HG03565 (cell line): ENCODE measurements around the gene NELL1.
A peak's percentile ranks its signal among the peaks of the same experiment; 100 is the strongest.

Source experiments
- ATAC-seq: cut with Tn5 transposase; IDR thresholded peaks from one replicate; pipeline ENCODE4 v1.9.1; 2021; ENCODE audit warnings: mild to moderate bottlenecking, moderate library complexity; ENCODE audit not compliant: unreplicated experiment

NELL1 gene

GRCh38 chr11:20668844-20669819, at the start of gene NELL1:
TSS of gene NELL1 (plus strand) at chr11:20669586.
- ATAC-seq = no peak

- no peak for ATAC-seq
Observed at GRCh38 chr11:20620988-20621387, 48.4 kb upstream of the NELL1 start.

- ATAC-seq = no peak
Observed at GRCh38 chr11:20621679-20622078, 47.7 kb upstream of the NELL1 start.

GRCh38 chr11:20623252-20623651, 46.1 kb upstream of the NELL1 start:
- ATAC-seq = no peak

GRCh38 chr11:20626279-20626678, 43.1 kb upstream of the NELL1 start:
- ATAC-seq = no peak

- ATAC-seq = no peak
Observed at GRCh38 chr11:20627026-20627425, 42.4 kb upstream of the NELL1 start.

GRCh38 chr11:20627701-20628100, 41.7 kb upstream of the NELL1 start:
- no peak for ATAC-seq

GRCh38 chr11:20631519-20632168, 37.7 kb upstream of the NELL1 start:
- no peak for ATAC-seq

GRCh38 chr11:20632169-20632532, 37.2 kb upstream of the NELL1 start:
- no peak for ATAC-seq

- no peak for ATAC-seq
Observed at GRCh38 chr11:20634044-20634443, 35.3 kb upstream of the NELL1 start.

- ATAC-seq = no peak
Observed at GRCh38 chr11:20634781-20635180, 34.6 kb upstream of the NELL1 start.

- no peak for ATAC-seq
Observed at GRCh38 chr11:20638074-20638473, 31.3 kb upstream of the NELL1 start.

- ATAC-seq = no peak
Observed at GRCh38 chr11:20639688-20640087, 29.7 kb upstream of the NELL1 start.

GRCh38 chr11:20640401-20640800, 29.0 kb upstream of the NELL1 start:
- no peak for ATAC-seq

- ATAC-seq = no peak
Observed at GRCh38 chr11:20644360-20644759, 25.0 kb upstream of the NELL1 start.

- ATAC-seq = peak; percentile 86
Observed at GRCh38 chr11:20647976-20648565, 21.3 kb upstream of the NELL1 start.

GRCh38 chr11:20652150-20652806, 17.1 kb upstream of the NELL1 start:
- ATAC-seq = no peak

GRCh38 chr11:20654038-20654437, 15.3 kb upstream of the NELL1 start:
- ATAC-seq = no peak

GRCh38 chr11:20656901-20657300, 12.5 kb upstream of the NELL1 start:
- no peak for ATAC-seq

GRCh38 chr11:20658135-20658534, 11.3 kb upstream of the NELL1 start:
- no peak for ATAC-seq

- ATAC-seq = no peak
Observed at GRCh38 chr11:20661445-20661844, 7.9 kb upstream of the NELL1 start.
